ENCODE measurements around the gene PCDHB11. TPM values are rescaled to one million over a fixed set of nuclear protein-coding genes. Genes with fewer than 3 reads are reported as not detected.
"Not testable (repeated sequence)": the region's sequence is repeated elsewhere in the genome, so short reads cannot be mapped to it uniquely, and the experiment has no call there.

PCDHB11 gene
- total RNA-seq, 1 experiment from 2014 or later, result not detected

DNA sequence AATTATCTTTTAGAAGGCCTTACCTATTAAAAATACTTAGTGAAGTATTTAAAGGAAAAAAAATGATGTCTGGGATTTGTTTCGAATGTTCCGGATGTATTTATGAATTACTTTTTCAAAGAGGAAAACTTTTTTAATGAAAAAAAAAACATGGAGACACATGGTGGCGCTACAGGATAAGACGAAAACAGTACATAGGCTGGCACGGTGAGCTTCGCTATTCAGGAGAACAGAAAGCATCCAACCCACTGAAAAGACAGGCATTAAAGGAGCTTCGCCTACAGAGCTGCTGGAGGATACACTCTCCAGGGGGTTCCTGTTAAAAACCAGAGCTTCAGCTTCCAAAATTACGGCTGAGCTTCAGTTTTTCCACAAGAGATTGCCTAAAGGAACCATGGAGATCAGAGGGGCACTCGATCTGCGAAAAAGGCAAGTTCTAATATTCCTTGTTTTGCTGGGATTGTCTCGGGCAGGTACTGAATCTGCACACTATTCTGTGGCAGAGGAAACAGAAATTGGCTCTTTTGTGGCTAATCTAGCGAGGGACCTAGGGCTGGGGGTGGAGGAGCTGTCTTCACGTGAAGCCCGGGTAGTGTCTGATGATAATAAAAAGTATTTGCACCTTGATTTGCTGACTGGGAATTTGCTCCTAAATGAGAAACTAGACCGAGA lies 23.8 kb downstream of the PCDHB11 start, which contains the start of gene PCDHB14:
Gene PCDHB14, plus strand, starts transcription at position 232 of the 672 bp plus-strand sequence. Its CDS starts 163 bp downstream, at position 395.
- peak; percentile 21 to 29 for TF ChIP-seq CTCF (IDR thresholded peaks at IDR 0.05; ENCODE audit: insufficient read depth in 1 of 2, low read depth in 1 of 2, low read length in 1 of 2, severe bottlenecking in 1 of 2, unreplicated experiment in 1 of 2)
- no peaks in the 10 kb centered on the region for H3K4me1 Mint-ChIP-seq (ENCODE audit: low read depth, unreplicated experiment)
- Histone ChIP-seq H3K4me1 (no peaks in the 10 kb centered on the region), H3K27me3 (replicated peaks; ENCODE audit: control insufficient read depth, insufficient read depth, low read length) (no peaks in the 10 kb centered on the region), H3K9me3 (peaks cover 5% of the 10 kb centered on the region; the same call in 1 of the 2 replicates), H3K36me3 (ENCODE audit: control insufficient read depth, insufficient read depth, low read length) (no peaks in the 10 kb centered on the region), H3K4me3 (ENCODE audit: low read depth, low read length) (peak within 1 kb of the TSS; percentile 32)
- peak within 1 kb of the TSS; percentile 58 for H3K4me3 Mint-ChIP-seq (ENCODE audit: unreplicated experiment)
- CTCF ChIA-PET, result interaction anchor here (0.6 to 1.5 kb wide), 7 partner anchors 97 to 369 kb away, joined by 4 to 11 read pairs (median 5); partner anchors contain the start of genes PCDHGA10, PCDHGB5 and TAF7
- H3K36me3 Mint-ChIP-seq (ENCODE audit: insufficient read depth, unreplicated experiment), result no peaks in the 10 kb centered on the region
- peaks cover 39% of the 10 kb centered on the region for H3K9me3 Mint-ChIP-seq (ENCODE audit: unreplicated experiment)
- no peaks in the 10 kb centered on the region for H3K27me3 Mint-ChIP-seq (ENCODE audit: insufficient read depth, unreplicated experiment)
- POLR2A ChIA-PET, result interaction anchor here (0.9 kb wide), 1 partner anchor 97 kb away, joined by 3 read pairs; no protein-coding TSS in a partner anchor
- intact Hi-C loops (cut with micrococcal nuclease; ENCODE audit: unreplicated experiment), result loop anchor here (1.0 kb wide), 3 partner anchors 302 to 341 kb away; no protein-coding TSS in a partner anchor
- H3K27ac Mint-ChIP-seq (ENCODE audit: unreplicated experiment), result no peak within 1 kb of the TSS
- BruUV-seq (replicated peaks), result no TSS peak
- peak in 1 of 2 experiments; percentile 28 for DNase-seq

- H3K4me3 Mint-ChIP-seq (ENCODE audit: unreplicated experiment); BruUV-seq (replicated peaks); POLR2A ChIA-PET; intact Hi-C loops (cut with micrococcal nuclease; ENCODE audit: unreplicated experiment); H3K27ac Mint-ChIP-seq (ENCODE audit: unreplicated experiment); H3K4me1 Mint-ChIP-seq (ENCODE audit: low read depth, unreplicated experiment); H3K9me3 ChIP-seq; H3K27me3 ChIP-seq (replicated peaks; ENCODE audit: control insufficient read depth, insufficient read depth, low read length); DNase-seq; CTCF ChIA-PET; H3K27me3 Mint-ChIP-seq (ENCODE audit: insufficient read depth, unreplicated experiment); H3K36me3 Mint-ChIP-seq (ENCODE audit: insufficient read depth, unreplicated experiment); H3K4me1 ChIP-seq; H3K36me3 ChIP-seq (ENCODE audit: control insufficient read depth, insufficient read depth, low read length); H3K4me3 ChIP-seq (ENCODE audit: low read depth, low read length): not testable (repeated sequence)
- H3K9me3 Mint-ChIP-seq (ENCODE audit: unreplicated experiment), result peaks cover 40% of the 10 kb centered on the region
Measured at GRCh38 chr5:141224844-141225243, 25.4 kb downstream of the PCDHB11 start.

GRCh38 chr5:141225421-141225820 lies 26.0 kb downstream of the PCDHB11 start:
- H3K4me1 Mint-ChIP-seq (ENCODE audit: low read depth, unreplicated experiment); H3K36me3 Mint-ChIP-seq (ENCODE audit: insufficient read depth, unreplicated experiment); BruUV-seq (replicated peaks); H3K27me3 Mint-ChIP-seq (ENCODE audit: insufficient read depth, unreplicated experiment); H3K9me3 ChIP-seq; DNase-seq; POLR2A ChIA-PET; H3K4me3 ChIP-seq (ENCODE audit: low read depth, low read length); intact Hi-C loops (cut with micrococcal nuclease; ENCODE audit: unreplicated experiment); H3K27me3 ChIP-seq (replicated peaks; ENCODE audit: control insufficient read depth, insufficient read depth, low read length); H3K4me1 ChIP-seq; CTCF ChIA-PET; H3K4me3 Mint-ChIP-seq (ENCODE audit: unreplicated experiment); H3K27ac Mint-ChIP-seq (ENCODE audit: unreplicated experiment); H3K36me3 ChIP-seq (ENCODE audit: control insufficient read depth, insufficient read depth, low read length): not testable (repeated sequence)
- H3K9me3 Mint-ChIP-seq (ENCODE audit: unreplicated experiment), result peaks cover 34% of the 10 kb centered on the region

- Histone ChIP-seq H3K4me1 (no peaks in the 10 kb centered on the region), H3K4me3 (ENCODE audit: low read depth, low read length) (no peak overlapping the region), H3K27me3 (replicated peaks; ENCODE audit: control insufficient read depth, insufficient read depth, low read length) (no peaks in the 10 kb centered on the region), H3K36me3 (ENCODE audit: control insufficient read depth, insufficient read depth, low read length) (no peaks in the 10 kb centered on the region), H3K9me3 (no peaks in the 10 kb centered on the region; the same call in 1 of the 2 replicates)
- ChIA-PET CTCF (no interaction called here), POLR2A (no interaction called here)
- Mint-ChIP-seq H3K9me3 (ENCODE audit: unreplicated experiment) (peaks cover 37% of the 10 kb centered on the region), H3K27ac (ENCODE audit: unreplicated experiment) (no peak overlapping the region), H3K36me3 (ENCODE audit: insufficient read depth, unreplicated experiment) (no peaks in the 10 kb centered on the region), H3K27me3 (ENCODE audit: insufficient read depth, unreplicated experiment) (no peaks in the 10 kb centered on the region), H3K4me1 (ENCODE audit: low read depth, unreplicated experiment) (no peaks in the 10 kb centered on the region), H3K4me3 (ENCODE audit: unreplicated experiment) (no peak overlapping the region)
- no peak for DNase-seq
- BruUV-seq (replicated peaks), result no TSS peak
- no peak for TF ChIP-seq CTCF (IDR thresholded peaks at IDR 0.05; ENCODE audit: insufficient read depth in 1 of 2, low read depth in 1 of 2, low read length in 1 of 2, severe bottlenecking in 1 of 2, unreplicated experiment in 1 of 2)
- intact Hi-C loops (cut with micrococcal nuclease; ENCODE audit: unreplicated experiment), result no loop called here
Measured at GRCh38 chr5:141234109-141234667, 34.8 kb downstream of the PCDHB11 start.

GRCh38 chr5:141235922-141236321 lies 36.5 kb downstream of the PCDHB11 start:
- H3K9me3 Mint-ChIP-seq (ENCODE audit: unreplicated experiment), result peaks cover 54% of the 10 kb centered on the region
- H3K4me3 ChIP-seq (ENCODE audit: low read depth, low read length); CTCF ChIA-PET; H3K9me3 ChIP-seq; H3K4me3 Mint-ChIP-seq (ENCODE audit: unreplicated experiment); H3K27me3 Mint-ChIP-seq (ENCODE audit: insufficient read depth, unreplicated experiment); POLR2A ChIA-PET; intact Hi-C loops (cut with micrococcal nuclease; ENCODE audit: unreplicated experiment); H3K4me1 Mint-ChIP-seq (ENCODE audit: low read depth, unreplicated experiment); H3K36me3 ChIP-seq (ENCODE audit: control insufficient read depth, insufficient read depth, low read length); DNase-seq; H3K27ac Mint-ChIP-seq (ENCODE audit: unreplicated experiment); H3K36me3 Mint-ChIP-seq (ENCODE audit: insufficient read depth, unreplicated experiment); H3K4me1 ChIP-seq; H3K27me3 ChIP-seq (replicated peaks; ENCODE audit: control insufficient read depth, insufficient read depth, low read length); BruUV-seq (replicated peaks): not testable (repeated sequence)

All from Caco-2 (cell line).